ENCODE data around the gene ZNF425.

ZNF425 gene

DNA sequence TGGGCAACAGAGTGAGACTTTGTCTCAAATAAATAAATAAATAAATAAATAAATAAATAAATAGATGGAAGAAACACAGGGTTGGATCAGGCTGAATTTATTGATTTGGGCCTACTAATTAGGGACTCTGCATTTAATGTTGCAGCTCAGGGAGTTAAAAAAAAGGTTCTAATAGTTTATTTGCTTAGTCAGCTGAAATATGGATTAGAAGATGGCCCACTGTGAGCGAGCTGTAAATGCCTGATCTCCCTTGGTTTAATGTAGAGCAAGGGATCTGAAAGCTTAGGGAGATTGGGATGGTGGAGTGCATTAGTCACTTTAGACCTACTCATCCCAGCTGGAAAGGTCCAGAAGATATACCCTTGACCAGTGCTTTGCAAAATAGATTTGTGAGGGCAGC is 72.7 kb downstream of the ZNF425 start:
- Histone ChIP-seq H3K36me3 (ENCODE audit: insufficient read depth, low read length) (no peaks in the 10 kb centered on the region), H2AFZ (ENCODE audit: low read length) (no peak overlapping the region), H3K4me1 (ENCODE audit: insufficient read depth, low read length, severe bottlenecking) (no peaks in the 10 kb centered on the region), H3K4me3 (ENCODE audit: low read depth, low read length, poor library complexity, severe bottlenecking) (no peak overlapping the region), H4K20me1 (ENCODE audit: insufficient read depth, low read length) (no peaks in the 10 kb centered on the region), H3K27me3 (ENCODE audit: insufficient read depth, low read length) (no peaks in the 10 kb centered on the region; the same call in 1 of the 2 replicates), H3K9me2 (ENCODE audit: low read depth, low read length) (no peaks in the 10 kb centered on the region), H3K9me3 (ENCODE audit: low read length) (no peaks in the 10 kb centered on the region), H3K4me2 (ENCODE audit: low read length) (no peak overlapping the region), H3K79me2 (ENCODE audit: insufficient read depth, low read length) (no peaks in the 10 kb centered on the region), H3K27ac (ENCODE audit: low read depth, low read length, poor library complexity, severe bottlenecking) (no peak overlapping the region), H3F3A (ENCODE audit: insufficient read depth, low read length) (no peaks in the 10 kb centered on the region), H3K9ac (ENCODE audit: low read length) (no peak overlapping the region)
- no peak for TF ChIP-seq EZH2 (IDR thresholded peaks at IDR 0.05; ENCODE audit: borderline replicate concordance, low read length)

Data from OCI-LY1 (cell line).